Type B pancreatic cell (in vitro differentiated cells): Measurements from ENCODE around the gene MMAA. TPM values are rescaled to one million over a fixed set of nuclear protein-coding genes. Genes with fewer than 3 reads are reported as not detected.
"Not testable (repeated sequence)": the region's sequence is repeated elsewhere in the genome, so short reads cannot be mapped to it uniquely, and the experiment has no call there.

Experiments used
- DNase-seq: peaks from one replicate; pipeline ENCODE4 v3.0.0; 2021; ENCODE audit warnings: mixed read lengths; ENCODE audit not compliant: unreplicated experiment; ENCODE audit errors: extremely low spot score
- H3K27ac Mint-ChIP-seq: 2 replicates; pipeline ENCODE4 v1.8.0; 2021; ENCODE audit warnings: mild to moderate bottlenecking, mixed read lengths
- H3K27me3 Mint-ChIP-seq: 2 replicates; pipeline ENCODE4 v1.8.0; 2021; ENCODE audit warnings: mixed read lengths
- H3K36me3 Mint-ChIP-seq: 2 replicates; pipeline ENCODE4 v1.8.0; 2021; ENCODE audit warnings: mixed read lengths
- H3K4me1 Mint-ChIP-seq: one replicate; pipeline ENCODE4 v1.8.0; 2021; ENCODE audit warnings: mixed read lengths; ENCODE audit not compliant: unreplicated experiment
- H3K4me3 Mint-ChIP-seq: 2 replicates; pipeline ENCODE4 v1.8.0; 2021; ENCODE audit warnings: mild to moderate bottlenecking, mixed read lengths
- H3K9me3 Mint-ChIP-seq: 2 replicates; pipeline ENCODE4 v1.8.0; 2021; ENCODE audit warnings: mixed read lengths
- long read RNA-seq: library from polyadenylated mRNA; unstranded; transcript quantifications from one replicate; pipeline ENCODE4 v2.0.0, GENCODE V29; 2020
- total RNA-seq: library from RNA; stranded (reverse); gene quantifications from 2 replicates; pipeline ENCODE4 v1.2.1, GENCODE V29; 2021; ENCODE audit warnings: low replicate concordance
- TF ChIP-seq, protein P1 (sequence below): fragments of 200-600 bp; sonication (generic); conservative IDR thresholded peaks from 2 replicates; pipeline ENCODE4 v1.5.0; 2021; ENCODE audit warnings: antibody characterized with exemption, mild to moderate bottlenecking

Gene MMAA
- 10.0 and 10.4 TPM in 2 replicates for total RNA-seq
- long read RNA-seq, full-length matches to known transcripts, result 2 of 5 reads
- long read RNA-seq, partial matches to known transcripts, result 1 of 5 reads
- long read RNA-seq, other reads (novel, unspliced or antisense), result 2 of 5 reads

DNA sequence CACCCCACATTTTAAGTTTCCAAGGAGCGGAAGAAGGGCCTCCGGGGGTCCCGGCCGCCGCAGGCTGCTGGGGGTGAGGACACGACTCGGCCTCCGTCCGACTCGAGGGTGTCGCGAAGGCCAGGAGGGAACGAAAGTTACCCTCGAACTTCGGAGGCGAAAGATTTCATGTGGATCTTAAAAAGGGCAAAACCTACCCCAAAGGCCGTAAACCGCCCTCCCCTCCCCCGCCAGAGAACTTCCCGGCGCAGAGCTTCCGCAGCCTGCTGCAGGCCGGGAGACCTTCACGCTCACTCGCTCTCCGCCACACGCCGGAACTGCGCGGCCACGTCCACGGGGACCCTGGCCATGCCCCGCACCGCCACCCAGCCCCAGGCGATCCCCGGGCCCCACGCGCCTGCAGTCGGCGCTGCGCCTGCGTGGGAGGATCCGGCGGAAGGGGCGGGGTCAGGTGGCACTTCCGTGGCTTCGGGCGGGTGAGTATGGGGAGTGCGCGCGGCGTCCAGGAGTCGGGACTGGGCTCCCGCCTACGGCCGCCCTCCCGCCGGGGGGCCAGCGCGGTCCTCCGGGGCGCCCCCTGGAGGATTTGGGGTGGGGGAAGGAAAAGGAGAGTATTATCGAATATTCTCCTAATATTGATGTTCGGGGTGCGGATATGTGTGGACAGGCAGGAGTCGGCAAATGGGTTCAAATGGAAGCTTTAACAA lies at the start of gene MMAA:
Gene MMAA, plus strand, starts transcription at position 454 of the 707 bp plus-strand sequence. CDS start 19,755 bp downstream, outside the sequence.
- H3K4me3 Mint-ChIP-seq, result peak within 1 kb of the TSS; percentile 99
- H3K4me1 Mint-ChIP-seq, result peaks cover 28% of the 10 kb centered on the region
- H3K9me3 Mint-ChIP-seq, result peaks cover 9% of the 10 kb centered on the region
- H3K27ac Mint-ChIP-seq, result peak within 1 kb of the TSS; percentile 100
- H3K27me3 Mint-ChIP-seq, result no peaks in the 10 kb centered on the region
- peaks cover 13% of the 10 kb centered on the region for H3K36me3 Mint-ChIP-seq
- peak; percentile 97 for DNase-seq
- TF ChIP-seq, protein P1, sequence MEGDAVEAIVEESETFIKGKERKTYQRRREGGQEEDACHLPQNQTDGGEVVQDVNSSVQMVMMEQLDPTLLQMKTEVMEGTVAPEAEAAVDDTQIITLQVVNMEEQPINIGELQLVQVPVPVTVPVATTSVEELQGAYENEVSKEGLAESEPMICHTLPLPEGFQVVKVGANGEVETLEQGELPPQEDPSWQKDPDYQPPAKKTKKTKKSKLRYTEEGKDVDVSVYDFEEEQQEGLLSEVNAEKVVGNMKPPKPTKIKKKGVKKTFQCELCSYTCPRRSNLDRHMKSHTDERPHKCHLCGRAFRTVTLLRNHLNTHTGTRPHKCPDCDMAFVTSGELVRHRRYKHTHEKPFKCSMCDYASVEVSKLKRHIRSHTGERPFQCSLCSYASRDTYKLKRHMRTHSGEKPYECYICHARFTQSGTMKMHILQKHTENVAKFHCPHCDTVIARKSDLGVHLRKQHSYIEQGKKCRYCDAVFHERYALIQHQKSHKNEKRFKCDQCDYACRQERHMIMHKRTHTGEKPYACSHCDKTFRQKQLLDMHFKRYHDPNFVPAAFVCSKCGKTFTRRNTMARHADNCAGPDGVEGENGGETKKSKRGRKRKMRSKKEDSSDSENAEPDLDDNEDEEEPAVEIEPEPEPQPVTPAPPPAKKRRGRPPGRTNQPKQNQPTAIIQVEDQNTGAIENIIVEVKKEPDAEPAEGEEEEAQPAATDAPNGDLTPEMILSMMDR, result peak; percentile 83

DNA sequence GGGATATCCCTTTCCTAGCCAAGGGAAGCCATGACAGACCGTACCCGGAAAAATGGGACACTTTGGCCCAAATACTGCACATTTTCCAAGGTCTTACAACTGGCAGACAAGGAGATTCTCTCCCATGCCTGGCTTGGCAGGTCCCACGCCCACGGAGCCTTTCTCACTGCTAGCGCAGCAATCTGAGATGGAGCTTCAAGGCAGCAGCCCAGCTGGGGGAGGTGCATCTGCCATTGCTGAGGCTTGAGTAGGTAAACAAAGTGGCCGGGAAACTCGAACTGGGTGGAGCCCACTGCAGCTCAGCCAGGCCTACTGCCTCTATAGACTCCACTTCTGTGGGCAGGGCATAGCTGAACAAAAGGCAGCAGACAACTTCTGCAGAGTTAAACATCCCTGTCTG lies 44.6 kb upstream of the MMAA start:
- H3K4me1 Mint-ChIP-seq, H3K4me3 Mint-ChIP-seq, H3K36me3 Mint-ChIP-seq, H3K9me3 Mint-ChIP-seq, DNase-seq, H3K27ac Mint-ChIP-seq, H3K27me3 Mint-ChIP-seq: not testable (repeated sequence)

DNA sequence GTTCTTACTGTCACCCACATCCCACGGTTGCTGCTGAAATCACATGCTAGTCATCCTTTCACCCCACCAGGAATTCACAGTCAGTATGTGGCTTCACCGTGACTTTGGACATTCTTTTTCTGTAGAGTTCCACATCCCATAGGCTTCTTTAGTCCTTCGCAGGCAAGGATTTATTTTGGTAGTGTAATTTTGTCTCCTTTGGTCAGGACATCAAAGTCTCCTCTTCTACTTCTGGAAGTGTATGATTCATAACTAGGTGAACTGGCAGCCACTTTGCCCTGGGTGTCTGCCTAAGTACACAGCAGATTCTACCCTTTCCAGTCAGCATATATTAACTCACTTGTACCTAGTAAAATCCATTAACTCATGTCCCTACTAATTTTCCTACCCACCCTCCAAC lies 38.3 kb upstream of the MMAA start:
- TF ChIP-seq, protein P1, result no peak
- Mint-ChIP-seq H3K4me1 (no peaks in the 10 kb centered on the region), H3K9me3 (no peaks in the 10 kb centered on the region)

DNA sequence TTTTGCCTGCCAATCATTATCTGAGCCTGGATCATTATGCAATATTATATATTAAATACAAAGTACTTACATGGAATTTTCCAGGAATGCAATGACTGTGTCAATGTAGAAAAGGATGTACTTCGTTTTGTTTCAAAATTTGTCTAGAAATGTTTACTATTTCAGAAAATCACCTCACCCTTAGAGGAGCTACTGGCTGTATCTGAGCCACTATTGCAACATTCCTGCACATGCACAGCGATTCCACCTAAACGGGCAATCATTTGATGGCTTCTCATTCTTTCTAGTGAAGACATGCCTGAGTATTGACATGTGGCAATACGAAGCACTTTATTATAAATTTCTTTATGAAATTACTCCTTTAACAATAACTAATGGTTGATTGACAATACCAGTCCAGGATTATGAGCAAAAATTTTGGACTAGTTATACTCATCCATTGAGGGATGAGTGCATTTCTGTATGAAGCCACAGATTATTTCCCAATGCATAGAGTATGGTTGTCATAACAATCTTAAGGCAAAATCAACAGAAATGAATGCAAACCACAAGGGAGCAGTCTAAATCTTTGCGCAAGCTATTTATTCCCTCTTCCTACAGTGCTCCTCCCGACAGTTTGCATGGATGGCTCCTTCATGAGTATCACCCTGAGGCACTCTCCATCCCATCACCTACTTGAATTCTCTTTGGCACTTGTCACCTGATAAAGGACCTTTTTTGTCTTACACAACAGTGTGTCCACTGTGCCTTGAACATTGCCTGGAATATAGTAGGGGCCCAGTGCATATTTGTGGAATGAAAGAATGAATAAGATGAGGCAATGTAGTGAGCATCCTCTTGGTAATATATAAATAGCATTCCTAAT lies 35.8 kb upstream of the MMAA start:
- TF ChIP-seq, protein P1, result no peak

More for the DNA sequence above, 38.3 kb upstream of the MMAA start:
- no peak for DNase-seq
- Mint-ChIP-seq H3K36me3 (no peaks in the 10 kb centered on the region), H3K27me3 (peaks cover 8% of the 10 kb centered on the region), H3K4me3 (no peak overlapping the region), H3K27ac (no peak overlapping the region)

DNA sequence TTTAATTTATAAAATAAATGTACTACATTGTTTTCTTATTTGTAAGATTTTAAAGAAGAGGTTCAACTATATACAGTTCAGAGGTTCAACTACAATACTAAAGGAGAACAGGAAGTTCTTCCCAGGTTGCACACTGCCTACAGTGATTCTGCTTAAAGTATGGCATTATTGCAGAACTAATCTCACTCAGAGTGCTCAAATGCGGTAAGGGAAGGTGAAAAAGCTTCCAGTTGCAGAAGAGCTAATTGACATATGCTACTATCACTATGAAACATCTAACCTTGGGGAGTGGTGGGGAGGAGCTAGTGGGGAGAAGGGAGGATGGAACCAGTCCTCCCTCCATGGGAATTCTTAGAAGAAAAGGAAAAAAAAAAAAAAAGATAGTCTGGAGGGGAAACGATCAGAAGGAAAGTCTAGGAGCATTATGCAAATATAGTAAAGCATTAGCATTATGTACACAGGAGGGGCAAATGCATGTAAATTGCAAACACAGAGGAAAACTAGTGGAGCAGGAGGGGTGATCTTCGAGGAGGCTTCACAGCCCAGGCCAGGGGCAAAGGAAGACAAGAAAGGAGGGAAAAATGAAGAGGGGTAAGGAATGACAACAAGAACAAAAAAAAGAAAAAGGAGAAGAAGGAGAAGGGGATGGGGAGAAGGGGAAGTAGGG lies 32.0 kb upstream of the MMAA start:
- peaks cover 6% of the 10 kb centered on the region for H3K27me3 Mint-ChIP-seq
- TF ChIP-seq, protein P1, result no peak
- no peak for DNase-seq
- no peaks in the 10 kb centered on the region for H3K4me1 Mint-ChIP-seq
- H3K4me3 Mint-ChIP-seq, result no peak overlapping the region
- no peak overlapping the region for H3K27ac Mint-ChIP-seq
- H3K36me3 Mint-ChIP-seq, result no peaks in the 10 kb centered on the region
- H3K9me3 Mint-ChIP-seq, result no peaks in the 10 kb centered on the region

More for the DNA sequence above, 35.8 kb upstream of the MMAA start:
- no peak for DNase-seq
- H3K27ac Mint-ChIP-seq, result no peak overlapping the region
- no peaks in the 10 kb centered on the region for H3K4me1 Mint-ChIP-seq
- peaks cover 10% of the 10 kb centered on the region for H3K27me3 Mint-ChIP-seq
- H3K4me3 Mint-ChIP-seq, result no peak overlapping the region
- H3K36me3 Mint-ChIP-seq, result no peaks in the 10 kb centered on the region
- no peaks in the 10 kb centered on the region for H3K9me3 Mint-ChIP-seq

DNA sequence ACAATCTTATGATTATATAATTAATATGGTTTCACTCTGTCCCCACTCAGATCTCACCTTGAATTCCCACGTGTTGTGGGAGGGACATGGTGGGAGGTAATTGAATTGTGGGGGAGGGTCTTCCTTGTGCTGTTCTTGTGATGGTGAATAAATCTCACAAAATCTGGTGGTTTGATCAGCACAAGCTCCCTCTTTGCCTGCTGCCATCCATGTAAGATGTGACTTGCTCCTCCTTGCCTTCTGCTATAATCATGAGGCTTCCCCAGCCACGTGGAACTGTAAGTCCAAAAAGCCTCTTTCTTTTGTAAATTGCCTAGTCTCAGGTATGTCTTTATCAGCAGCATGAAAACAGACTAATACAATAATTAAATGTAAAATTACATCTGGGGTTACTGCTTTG lies 29.8 kb upstream of the MMAA start:
- H3K27ac Mint-ChIP-seq, H3K9me3 Mint-ChIP-seq, H3K27me3 Mint-ChIP-seq, H3K4me1 Mint-ChIP-seq, H3K36me3 Mint-ChIP-seq, H3K4me3 Mint-ChIP-seq, DNase-seq: not testable (repeated sequence)
